Smooth muscle cell (in vitro differentiated cells): Measurements from ENCODE around the gene BEX3. TPM values are rescaled to one million over a fixed set of nuclear protein-coding genes. Genes with fewer than 3 reads are reported as not detected.

ENCODE experiments used
- DNase-seq: peaks from one replicate; lab custom pipeline; 2025; ENCODE audit not compliant: unreplicated experiment; lab: John Stamatoyannopoulos, UW
- H2AFZ ChIP-seq: fragments of 200-600 bp; sonication (generic); 2 replicates; pipeline ENCODE4 v1.6.0; 2016; ENCODE audit warnings: antibody characterized with exemption, low read depth, mild to moderate bottlenecking
- H3F3A ChIP-seq: fragments of 200-600 bp; sonication (generic); 2 replicates; pipeline ENCODE4 v1.6.0; 2017; ENCODE audit warnings: antibody characterized with exemption, low read depth
- H3K27ac ChIP-seq: fragments of 200-600 bp; sonication (generic); 2 replicates; pipeline ENCODE4 v1.5.1; 2016; ENCODE audit warnings: low read depth, mild to moderate bottlenecking
- H3K27me3 ChIP-seq: fragments of 200-600 bp; sonication (generic); 2 replicates; pipeline ENCODE4 v1.6.1; 2016; ENCODE audit warnings: low read depth, mild to moderate bottlenecking
- H3K36me3 ChIP-seq: fragments of 200-600 bp; sonication (generic); 2 replicates; pipeline ENCODE4 v1.5.1; 2016; ENCODE audit warnings: low read depth
- H3K4me1 ChIP-seq: fragments of 200-600 bp; sonication (generic); 2 replicates; pipeline ENCODE4 v1.5.1; 2016; ENCODE audit warnings: low read depth
- H3K4me2 ChIP-seq: fragments of 200-600 bp; sonication (generic); 2 replicates; pipeline ENCODE4 v1.6.0; 2016; ENCODE audit warnings: mild to moderate bottlenecking
- H3K4me3 ChIP-seq: fragments of 200-600 bp; sonication (generic); 2 replicates; pipeline ENCODE4 v1.5.1; 2016; ENCODE audit warnings: mild to moderate bottlenecking
- H3K79me2 ChIP-seq: fragments of 200-600 bp; sonication (generic); 2 replicates; pipeline ENCODE4 v1.6.0; 2016; ENCODE audit warnings: low read depth, mild to moderate bottlenecking
- H3K9ac ChIP-seq: fragments of 200-600 bp; sonication (generic); 2 replicates; pipeline ENCODE4 v1.6.0; 2016; ENCODE audit warnings: low read depth
- H3K9me3 ChIP-seq: fragments of 200-600 bp; sonication (generic); replicated peaks from 2 replicates; pipeline ENCODE4 v1.5.1; 2016; ENCODE audit warnings: low read depth
- H4K20me1 ChIP-seq: fragments of 200-600 bp; sonication (generic); 2 replicates; pipeline ENCODE4 v1.6.0; 2016; ENCODE audit warnings: low read depth
- CTCF ChIP-seq: fragments of 200-600 bp; sonication (generic); IDR thresholded peaks from 2 replicates; pipeline ENCODE4 v1.5.1; 2017; ENCODE audit warnings: borderline replicate concordance, mild to moderate bottlenecking, antibody characterized with exemption; ENCODE audit not compliant: insufficient read depth, poor library complexity, severe bottlenecking
- WGBS: methylation state at CpG from one replicate; pipeline ENCODE4 v1.1.7; 2016; ENCODE audit warnings: low lambda C conversion rate; 5-methylcytosine and 5-hydroxymethylcytosine counted together
- polyA plus RNA-seq: library from polyadenylated mRNA; unstranded; fragments of >200 nt; fragmentation: Nextera tagmentation; extraction: Ambion mirVana; gene quantifications from 2 replicates; pipeline ENCODE4 v1.2.1, GENCODE V29; 2016
- total RNA-seq: library from RNA; depleted of rRNA; stranded (reverse); fragments of >200 nt; gene quantifications from 2 replicates; pipeline ENCODE4 v1.2.3, GENCODE V29; 2014

The BEX3 gene
- total and polyA plus RNA-seq, 2 experiments from 2014 or later = 259 to 554 TPM

DNA sequence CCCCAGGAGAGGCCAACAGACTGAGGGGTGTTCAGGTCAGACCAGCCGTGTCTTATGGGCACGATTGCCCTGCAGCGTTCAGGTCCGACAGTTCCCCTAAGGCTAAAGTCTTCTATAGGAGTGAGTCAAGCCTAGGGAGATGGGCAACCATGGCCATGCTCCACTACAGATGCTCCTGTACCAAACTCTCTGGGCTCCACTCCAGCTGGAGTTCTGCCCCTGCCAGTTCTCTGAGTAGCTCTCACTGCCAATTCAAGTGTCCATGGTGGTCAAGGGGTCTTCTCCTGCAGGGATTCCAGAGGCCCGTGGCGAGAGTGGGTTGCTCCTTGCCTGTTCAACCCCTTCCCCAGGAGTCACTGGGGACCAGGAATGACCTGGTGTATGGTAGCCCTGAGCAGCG, 38.2 kb downstream of the BEX3 start:
- WGBS = 88% methylated on average over 7 of the region's 7 CpGs
- Histone ChIP-seq H3K36me3 (no peaks in the 10 kb centered on the region), H2AFZ (no peak overlapping the region)

DNA sequence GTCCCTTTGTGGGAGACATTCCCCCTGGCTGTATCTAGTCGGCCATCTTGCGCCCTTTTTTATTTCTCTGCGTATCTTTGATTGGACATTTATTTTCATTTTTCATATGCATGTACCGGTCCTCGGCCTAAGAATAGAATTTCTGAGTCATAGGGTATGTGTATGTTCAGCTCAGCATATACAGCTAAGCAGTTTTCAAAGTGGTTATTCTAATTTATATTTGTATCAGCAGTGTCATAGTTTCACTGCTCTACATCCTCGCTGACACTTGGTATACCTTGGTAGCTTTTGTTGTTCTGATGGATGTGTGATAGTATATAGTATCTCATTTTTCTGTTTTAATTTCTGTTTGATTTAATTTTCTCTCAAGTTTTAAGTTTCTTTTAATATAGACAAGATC, 38.7 kb downstream of the BEX3 start:
- TF ChIP-seq CTCF = no peak
- no peaks in the 10 kb centered on the region for H3K36me3 ChIP-seq
- no peak overlapping the region for H3K4me2 ChIP-seq
- H3K4me1 ChIP-seq = no peaks in the 10 kb centered on the region
- H3K79me2 ChIP-seq = no peaks in the 10 kb centered on the region
- no peak overlapping the region for H2AFZ ChIP-seq
- H3K9me3 ChIP-seq = no peaks in the 10 kb centered on the region
- WGBS = 90% methylated on average over 6 of the region's 6 CpGs
- no peak overlapping the region for H3K9ac ChIP-seq
- H3K27me3 ChIP-seq = no peaks in the 10 kb centered on the region
- H3K4me3 ChIP-seq = no peak overlapping the region
- H3K27ac ChIP-seq = no peak overlapping the region
- no peaks in the 10 kb centered on the region for H3F3A ChIP-seq
- no peak for DNase-seq
- no peaks in the 10 kb centered on the region for H4K20me1 ChIP-seq

More for the DNA sequence above, 38.2 kb downstream of the BEX3 start:
- no peaks in the 10 kb centered on the region for H3F3A ChIP-seq
- no peak overlapping the region for H3K9ac ChIP-seq
- TF ChIP-seq CTCF = no peak
- no peak overlapping the region for H3K27ac ChIP-seq
- no peak for DNase-seq
- H3K9me3 ChIP-seq = no peaks in the 10 kb centered on the region
- H3K79me2 ChIP-seq = no peaks in the 10 kb centered on the region
- H3K4me1 ChIP-seq = no peaks in the 10 kb centered on the region
- no peaks in the 10 kb centered on the region for H4K20me1 ChIP-seq
- H3K4me2 ChIP-seq = no peak overlapping the region
- no peak overlapping the region for H3K4me3 ChIP-seq
- H3K27me3 ChIP-seq = no peaks in the 10 kb centered on the region

DNA sequence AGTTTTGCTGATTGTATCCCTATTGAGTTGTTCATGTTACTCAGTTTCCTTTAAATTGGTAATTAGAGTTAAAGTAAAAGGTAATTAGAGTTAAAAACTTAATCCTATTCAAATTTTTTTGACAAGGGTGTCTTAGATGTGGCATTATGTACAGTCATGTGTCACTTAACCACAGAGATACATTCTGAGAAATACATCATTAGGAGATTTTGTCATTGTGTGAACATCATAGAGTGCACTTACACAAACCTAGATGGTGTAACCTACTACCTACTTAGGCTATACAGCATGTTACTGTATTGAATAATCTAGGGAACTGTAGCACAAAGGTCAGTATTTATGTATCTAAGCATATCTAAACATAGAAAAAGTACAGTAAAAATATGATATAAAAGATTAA, 39.2 kb downstream of the BEX3 start:
- Histone ChIP-seq H3K27ac (no peak overlapping the region), H3K27me3 (no peaks in the 10 kb centered on the region), H3K4me3 (no peak overlapping the region), H3K36me3 (no peaks in the 10 kb centered on the region), H2AFZ (no peak overlapping the region), H3F3A (no peaks in the 10 kb centered on the region), H3K79me2 (no peaks in the 10 kb centered on the region), H3K4me2 (no peak overlapping the region), H4K20me1 (no peaks in the 10 kb centered on the region), H3K9ac (no peak overlapping the region), H3K9me3 (no peaks in the 10 kb centered on the region), H3K4me1 (no peaks in the 10 kb centered on the region)
- no peak for TF ChIP-seq CTCF
- no peak for DNase-seq

- H3K79me2 ChIP-seq = no peaks in the 10 kb centered on the region
- H3K36me3 ChIP-seq = no peaks in the 10 kb centered on the region
- H3K27ac ChIP-seq = no peak overlapping the region
- no peak for TF ChIP-seq CTCF
- 54% methylated on average over 1 of the region's 1 CpG for WGBS
- H4K20me1 ChIP-seq = no peaks in the 10 kb centered on the region
- H3K4me2 ChIP-seq = no peak overlapping the region
- DNase-seq = no peak
- no peaks in the 10 kb centered on the region for H3F3A ChIP-seq
- no peak overlapping the region for H3K9ac ChIP-seq
- H3K4me3 ChIP-seq = no peak overlapping the region
- H3K27me3 ChIP-seq = no peaks in the 10 kb centered on the region
- no peak overlapping the region for H2AFZ ChIP-seq
- no peaks in the 10 kb centered on the region for H3K4me1 ChIP-seq
- H3K9me3 ChIP-seq = no peaks in the 10 kb centered on the region
These were observed 41.0 kb downstream of the BEX3 start for GRCh38 chrX:103417370-103417769.
